Gastrocnemius medialis (tissue), 4 donors: Measurements from ENCODE around the gene ZNF423.

Source experiments
- CTCF ChIP-seq, 5 experiments: fragments of 450-650 bp in 3 of 5; fragments of 200-600 bp in 2 of 5; sonication (generic) in 2 of 5; IDR thresholded peaks in 4 of 5; conservative IDR thresholded peaks in 1 of 5; 1 replicate in 4 of 5; 2 replicates in 1 of 5; pipeline ENCODE4 v1.5.1; 2016 to 2019; ENCODE audit warnings: antibody characterized with exemption in 5 of 5, mild to moderate bottlenecking in 3 of 5, moderate library complexity in 3 of 5
- POLR2A ChIP-seq, 2 donors: fragments of 450-650 bp; IDR thresholded peaks; one replicate each; pipeline ENCODE4 v1.6.1; 2017; ENCODE audit warnings: antibody characterized with exemption in 2 of 2, mild to moderate bottlenecking in 2 of 2, moderate library complexity in 2 of 2

DNA sequence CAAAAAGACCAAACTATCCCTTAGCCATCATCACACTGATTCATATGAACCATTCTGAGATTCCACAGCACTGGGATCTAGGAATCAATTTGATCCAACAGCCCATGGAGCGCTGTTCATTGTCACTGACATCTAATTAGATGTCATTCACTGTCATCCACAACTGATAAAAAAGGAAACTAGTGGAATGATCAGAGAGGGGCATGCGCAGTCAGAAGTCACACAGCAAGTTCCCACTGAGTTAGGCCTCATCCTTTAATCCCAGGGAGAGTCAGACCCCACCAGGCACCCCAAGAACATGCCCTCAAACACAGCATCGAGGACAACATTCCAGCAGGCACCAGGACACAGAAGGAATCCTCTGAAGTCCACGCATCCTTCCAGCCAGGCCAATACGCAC is 88.5 kb downstream of the ZNF423 start:
- TF ChIP-seq CTCF (IDR thresholded peaks at IDR 0.05 in 4 of 5, conservative IDR thresholded peaks at IDR 0.05 in 1 of 5), result no peak
- no peak for TF ChIP-seq POLR2A (IDR thresholded peaks at IDR 0.05)
